Stimulated activated CD4-positive, alpha-beta T cell treated with anti-CD3 and anti-CD28 coated beads, TNF-alpha, amount 100 ng/mL, for 1 hour (primary cell): ENCODE results near the gene SLC16A8.

Source experiments
- DNase-seq, 3 donors: peaks; one replicate each; pipeline ENCODE4 v3.0.0-alpha.2; 2020; ENCODE audit warnings: low read depth in 3 of 3, low spot score in 1 of 3

SLC16A8 gene

DNA sequence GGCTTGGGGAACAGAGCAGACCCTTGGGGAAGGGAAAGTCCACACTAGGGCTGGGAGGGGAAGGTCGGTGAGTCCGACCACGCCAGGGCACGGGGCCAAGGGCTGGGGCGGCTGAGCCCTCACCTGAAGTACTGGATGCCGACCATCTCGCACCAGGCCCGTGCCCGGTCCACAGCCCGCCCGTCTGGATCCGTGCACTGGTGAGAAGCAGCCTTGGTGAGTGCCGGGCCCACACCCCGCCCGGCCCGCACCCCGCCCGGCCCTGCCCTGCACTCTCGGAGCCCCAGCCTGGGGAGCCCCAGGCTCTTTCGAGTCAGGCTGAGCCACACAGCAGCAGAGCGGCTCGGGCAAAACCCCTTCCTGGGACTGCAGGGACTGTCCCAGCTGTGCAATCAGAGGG is 28.4 kb upstream of the SLC16A8 start:
- DNase-seq: no peak

GRCh38 chr22:38111925-38112355 is 28.0 kb upstream of the SLC16A8 start:
- DNase-seq: no peak

GRCh38 chr22:38110863-38111852 is 27.2 kb upstream of the SLC16A8 start:
- DNase-seq: no peak

- DNase-seq: no peak
These were observed 26.3 kb upstream of the SLC16A8 start, which contains the start of gene BAIAP2L2 for GRCh38 chr22:38110008-38110862. Gene BAIAP2L2 (minus strand): TSS chr22:38110684. CDS start chr22:38110525, 159 bp downstream.

DNA sequence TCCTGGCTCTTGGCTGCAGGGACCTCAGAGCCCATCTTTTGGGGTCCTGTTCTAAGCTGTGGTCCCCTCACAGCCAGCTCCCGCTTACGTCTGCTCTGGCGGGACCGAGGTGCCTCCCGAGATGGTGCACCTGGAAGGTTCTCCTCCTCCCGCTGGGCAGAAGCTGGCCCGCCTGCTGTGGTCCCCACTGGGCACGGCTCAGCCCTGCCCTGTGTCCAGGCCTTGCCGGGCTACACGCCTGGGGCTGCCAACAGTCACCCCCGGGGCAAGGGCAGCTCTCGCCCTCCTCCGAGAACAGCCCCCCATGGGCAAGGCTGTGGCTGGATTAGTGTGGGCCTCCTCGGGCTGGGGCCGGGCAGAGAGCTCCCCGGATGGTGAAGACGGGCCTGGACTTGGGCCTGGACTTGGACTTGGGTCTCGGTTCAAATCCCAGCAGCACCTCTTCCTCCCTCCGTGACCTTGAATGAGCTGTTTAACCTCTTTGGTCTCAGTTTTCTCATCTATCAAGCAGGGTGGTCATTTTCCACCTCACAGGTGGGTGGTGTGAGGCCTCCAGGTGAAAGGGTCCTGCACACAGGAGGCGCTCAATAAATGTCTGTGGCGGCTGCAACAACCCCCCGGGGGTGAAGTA is 25.5 kb upstream of the SLC16A8 start:
- DNase-seq: no peak

GRCh38 chr22:38108561-38109319 is 24.8 kb upstream of the SLC16A8 start:
- no peak for DNase-seq

DNA sequence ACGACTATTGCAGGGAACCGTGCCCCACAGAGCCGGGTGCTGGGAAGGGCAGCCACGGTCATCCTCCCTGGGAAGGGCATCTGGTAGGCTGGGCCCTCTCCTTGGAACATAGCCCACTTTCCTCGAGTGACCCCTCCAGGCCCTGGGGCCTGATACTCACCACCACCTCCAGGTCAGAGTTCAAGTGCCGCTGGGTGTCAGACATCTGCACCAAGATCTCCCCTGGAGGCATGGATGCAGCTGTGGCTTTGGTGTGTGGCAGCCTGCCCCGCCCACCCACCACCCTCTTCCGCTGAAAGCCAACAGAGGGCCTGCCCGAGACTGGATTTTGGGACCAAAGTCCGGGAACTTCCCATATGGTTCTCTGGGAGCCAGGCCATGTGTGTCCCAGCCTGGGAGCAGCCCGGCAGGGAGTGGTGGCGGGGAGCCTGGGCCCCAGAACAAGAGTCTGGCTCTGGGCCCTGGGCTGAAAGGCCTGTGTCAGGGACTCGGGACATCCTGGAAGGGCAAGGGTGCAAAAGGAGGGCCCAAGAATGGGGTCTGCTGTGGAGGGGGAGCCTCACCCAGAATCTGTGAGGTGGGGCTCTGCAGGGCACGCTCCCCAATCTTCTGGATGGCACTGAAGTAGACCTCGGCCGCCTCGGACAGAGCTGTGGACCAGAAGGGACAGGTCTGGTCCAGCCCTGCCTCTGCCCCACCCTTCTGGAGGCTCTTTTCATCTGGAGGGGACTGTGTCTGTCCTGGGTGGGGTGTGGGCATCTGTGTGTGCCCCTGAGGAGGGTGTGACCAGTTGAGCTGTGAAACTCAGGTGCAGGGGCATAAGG is 23.9 kb upstream of the SLC16A8 start:
- DNase-seq: no peak

GRCh38 chr22:38106814-38107578 is 23.0 kb upstream of the SLC16A8 start:
- DNase-seq: no peak

- no peak for DNase-seq
These were observed 20.1 kb upstream of the SLC16A8 start for GRCh38 chr22:38104084-38104483.

DNA sequence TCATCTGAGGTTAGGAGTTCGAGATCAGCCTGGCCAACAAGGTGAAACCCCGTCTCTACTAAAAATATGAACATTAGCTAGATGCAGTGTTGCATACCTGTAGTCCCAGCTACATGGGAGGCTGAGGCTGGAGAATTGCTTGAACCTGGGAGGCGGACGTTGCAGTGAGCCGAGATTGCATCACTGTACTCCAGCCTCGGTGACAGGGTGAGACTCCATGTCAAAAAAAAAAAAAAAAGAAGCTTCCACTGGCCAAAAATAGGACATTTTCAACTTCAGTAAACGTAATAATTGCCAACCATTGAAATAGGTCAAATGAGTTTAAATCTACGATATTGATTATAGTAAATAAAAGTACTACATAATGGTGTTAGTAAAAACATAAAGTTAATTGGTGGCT is 19.7 kb upstream of the SLC16A8 start:
- DNase-seq: no peak

DNA sequence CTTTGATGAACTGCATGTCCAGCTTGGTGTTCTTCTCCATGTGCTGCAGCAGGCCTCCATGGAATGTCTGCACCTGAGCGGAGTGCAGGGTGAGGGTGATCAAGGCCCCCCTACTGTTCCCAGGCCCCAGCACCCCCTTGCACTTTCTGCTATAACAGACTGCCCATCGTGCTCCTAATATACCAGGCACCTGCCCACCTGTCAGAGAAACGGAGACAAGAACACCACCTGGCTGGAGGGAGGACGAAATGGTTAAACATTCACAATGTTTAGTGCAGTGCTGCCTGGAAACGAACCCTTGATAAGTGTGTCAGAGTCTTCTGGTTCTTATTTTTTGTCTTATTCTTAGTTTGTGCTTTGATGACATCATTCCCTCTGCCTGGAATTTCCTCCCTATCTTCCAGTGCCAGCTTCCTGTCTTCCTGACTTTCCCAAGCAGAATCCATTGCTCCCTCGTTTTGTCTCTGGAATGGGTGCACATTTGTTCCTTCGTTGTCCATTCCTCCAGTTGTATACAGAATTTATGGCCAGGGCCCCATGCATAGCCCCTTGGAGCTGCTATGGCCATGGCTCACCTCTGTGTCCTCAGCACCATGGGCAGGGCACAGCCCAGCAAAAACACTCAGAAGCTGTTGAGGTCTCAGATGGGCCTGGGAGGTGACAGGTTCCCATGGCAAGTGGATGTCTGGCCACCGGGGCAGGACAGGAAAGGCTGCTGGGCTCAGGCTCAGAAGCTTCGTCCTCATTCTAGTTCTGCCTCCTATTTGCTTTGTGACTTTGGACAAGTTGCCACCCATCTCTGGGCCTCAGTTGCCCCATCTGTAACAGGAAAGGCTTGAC is 14.6 kb upstream of the SLC16A8 start:
- no peak for DNase-seq

GRCh38 chr22:38097557-38098409 is 13.8 kb upstream of the SLC16A8 start:
- no peak for DNase-seq

- DNase-seq: no peak
These were observed 13.1 kb upstream of the SLC16A8 start for GRCh38 chr22:38097058-38097457.

DNA sequence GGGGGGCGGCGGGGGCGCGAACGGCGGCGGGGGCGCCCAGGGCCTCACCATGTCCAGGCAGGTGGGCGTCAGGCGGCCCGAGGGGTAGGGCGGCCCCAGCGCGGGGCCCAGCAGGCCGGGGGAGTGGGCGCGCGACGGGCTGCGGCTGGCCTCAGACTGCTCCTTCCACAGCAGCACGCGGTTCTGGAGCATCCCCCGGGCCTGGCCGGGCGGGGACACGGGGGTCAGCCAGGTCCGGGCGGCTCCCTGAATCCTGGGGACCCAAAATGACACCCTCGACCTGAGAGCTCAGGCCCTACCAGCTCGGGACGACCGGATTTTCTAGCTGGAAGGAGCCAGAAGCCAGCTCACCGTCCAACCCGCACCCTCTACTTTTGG is 5.5 kb upstream of the SLC16A8 start:
- no peak for DNase-seq

DNA sequence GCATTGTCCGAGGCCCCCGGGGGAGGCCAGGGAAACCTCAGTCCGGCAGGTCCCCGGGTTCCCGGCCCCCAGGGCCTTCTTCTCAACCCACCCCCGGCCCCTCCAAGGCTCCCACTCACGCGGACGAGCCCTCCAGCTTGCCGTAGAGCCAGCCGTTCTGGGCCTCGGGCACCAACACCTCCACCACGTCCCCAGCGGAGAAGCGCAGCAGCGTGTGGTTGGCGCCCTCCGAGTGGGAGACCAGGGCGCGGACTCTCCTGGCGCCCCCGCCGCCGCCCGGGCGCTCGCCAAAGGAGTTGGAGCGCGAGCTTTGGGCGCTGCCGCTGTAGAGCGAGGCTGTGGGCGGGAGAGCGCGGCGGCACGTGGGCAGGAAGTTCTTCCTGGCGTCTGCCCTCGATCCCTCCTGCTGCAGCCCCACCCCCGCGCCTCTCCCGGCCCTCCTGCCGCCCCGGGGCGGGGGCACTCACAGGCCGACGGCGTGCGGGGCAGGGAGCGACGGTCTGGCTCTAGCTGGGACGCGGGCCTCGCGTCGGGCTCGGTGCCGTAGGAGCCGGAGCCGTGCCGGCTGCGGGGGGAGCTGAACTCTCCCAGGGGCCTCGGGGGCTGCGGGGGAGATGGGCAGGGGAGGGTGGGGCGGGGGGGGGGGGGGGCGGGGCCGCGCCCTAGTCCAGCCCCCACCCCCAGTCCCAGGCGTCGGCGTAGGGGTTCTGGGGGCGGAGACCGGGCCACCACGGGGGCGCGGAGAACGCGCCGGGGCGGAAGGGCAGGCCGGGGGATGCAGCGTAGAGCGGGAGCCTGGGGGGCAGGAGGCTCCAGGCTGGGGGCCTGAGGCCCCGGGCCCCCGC is 4.9 kb upstream of the SLC16A8 start:
- no peak for DNase-seq

GRCh38 chr22:38087855-38088254 is 3.9 kb upstream of the SLC16A8 start:
- DNase-seq: no peak
